ENCODE data around the gene FAM181B.

Gene FAM181B

DNA sequence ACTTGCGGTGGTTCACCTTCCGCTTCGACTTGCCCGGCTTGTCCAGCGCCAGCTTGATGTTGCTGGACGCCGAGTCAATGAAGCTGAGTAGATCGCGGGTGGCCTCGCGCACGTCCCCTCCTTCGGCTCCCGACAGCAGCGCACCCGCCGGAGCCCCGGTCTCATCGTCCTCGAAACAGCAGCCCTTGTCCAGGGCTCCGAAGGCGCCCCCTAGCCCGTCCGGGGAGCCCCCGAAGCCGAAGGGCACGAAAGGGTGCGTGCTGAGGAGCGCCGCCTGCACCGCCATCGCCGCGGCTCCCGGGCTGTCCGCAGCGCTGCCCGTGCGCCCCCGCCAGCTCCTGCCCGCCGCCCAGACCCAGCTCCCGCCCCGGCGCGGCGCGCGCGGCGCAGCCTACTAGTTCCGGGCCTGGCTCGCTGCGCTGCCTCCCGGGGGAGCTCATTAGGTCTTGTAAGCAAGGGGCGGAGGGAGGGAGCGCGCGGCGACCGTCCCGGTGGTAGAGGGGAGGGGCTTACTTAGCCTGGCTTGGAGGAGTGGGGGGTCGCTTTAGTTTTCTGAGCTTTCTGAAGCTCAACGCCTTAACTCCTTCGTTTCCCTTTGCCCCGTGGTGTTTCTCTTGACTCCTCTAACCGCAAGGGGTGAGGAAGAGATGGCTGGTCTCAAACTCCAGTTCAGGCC, at the start of gene FAM181B:
Gene FAM181B (minus strand): TSS at position 421 of the 676 bp plus-strand sequence. CDS start 135 bp downstream, at position 286.
- no peak for DNase-seq

- no peak for DNase-seq
Observed at GRCh38 chr11:82782825-82783374, 49.2 kb upstream of the FAM181B start.

- DNase-seq: no peak
Observed at GRCh38 chr11:82778776-82779175, 45.1 kb upstream of the FAM181B start.

GRCh38 chr11:82776377-82776776, 42.7 kb upstream of the FAM181B start:
- no peak for DNase-seq

DNA sequence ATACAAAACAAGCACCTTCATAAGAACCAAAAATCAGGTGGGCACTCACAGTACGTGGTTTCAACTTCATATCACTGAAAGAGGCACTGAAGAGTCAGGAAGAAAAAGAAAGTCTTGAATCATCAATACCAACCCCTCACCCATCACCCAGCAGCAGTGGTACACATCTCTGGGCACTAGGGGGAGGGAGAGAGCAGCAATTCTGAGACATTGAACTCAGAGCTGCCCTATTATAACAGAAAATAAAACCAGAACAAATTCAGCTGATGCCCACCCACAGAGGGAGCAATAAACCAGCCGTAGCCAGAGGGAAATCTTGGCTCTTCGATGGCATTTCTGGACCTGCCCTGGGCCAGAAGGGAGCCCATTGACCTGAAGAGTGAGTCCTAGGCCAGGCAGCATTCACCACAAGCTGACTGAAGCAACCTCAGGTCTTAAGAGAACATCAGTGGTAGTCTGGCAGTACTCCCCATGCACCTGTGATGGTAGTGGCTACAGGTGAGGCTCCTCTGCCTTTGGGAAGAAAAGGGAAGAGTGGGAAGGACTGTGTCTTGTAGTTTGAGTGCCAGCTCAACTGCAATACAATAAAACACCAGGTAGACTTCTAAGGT, 42.2 kb upstream of the FAM181B start:
- DNase-seq: no peak

DNA sequence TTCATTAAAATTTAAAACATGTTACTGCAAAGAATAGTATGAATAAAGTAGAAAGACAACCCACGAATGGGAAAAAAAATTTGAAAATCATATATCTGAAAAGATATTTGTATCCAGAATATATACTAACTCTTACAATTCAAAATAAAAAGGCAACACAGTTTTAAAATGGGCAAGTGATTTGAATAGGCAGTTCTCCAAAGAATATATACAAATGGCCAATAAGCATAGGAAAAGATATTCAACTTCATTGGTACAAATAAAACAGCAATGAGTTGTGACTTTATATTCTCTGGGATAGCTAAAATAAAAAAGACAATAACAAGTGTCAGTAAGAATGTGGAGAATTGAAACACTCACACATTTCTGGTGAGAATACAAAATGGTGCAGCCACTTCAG, 41.6 kb upstream of the FAM181B start:
- DNase-seq: no peak

GRCh38 chr11:82771781-82772180, 38.1 kb upstream of the FAM181B start:
- no peak for DNase-seq

DNA sequence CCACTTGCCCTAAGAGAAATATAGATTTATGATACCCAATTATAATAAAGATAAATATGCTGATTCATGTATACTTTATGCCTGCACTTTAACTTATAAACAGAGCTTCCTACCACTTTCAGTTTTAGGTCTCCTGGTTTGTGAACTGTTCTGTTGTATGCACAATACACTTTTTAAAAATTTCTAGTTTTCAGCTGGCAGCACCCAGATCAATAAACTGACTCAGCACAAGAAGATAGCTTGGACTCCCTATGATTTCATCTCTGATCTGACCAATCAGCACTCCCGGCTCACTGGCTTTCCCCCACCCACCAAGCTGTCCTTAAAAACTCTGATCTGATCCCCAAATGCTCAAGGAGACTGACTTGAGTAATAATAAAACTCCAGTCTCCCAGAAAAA, 33.5 kb upstream of the FAM181B start:
- no peak for DNase-seq

GRCh38 chr11:82765466-82766034, 31.9 kb upstream of the FAM181B start:
- no peak for DNase-seq

- no peak for DNase-seq
Observed at GRCh38 chr11:82763167-82763566, 29.5 kb upstream of the FAM181B start.

GRCh38 chr11:82759649-82760048, 26.0 kb upstream of the FAM181B start:
- DNase-seq: no peak

GRCh38 chr11:82757660-82758357, 24.1 kb upstream of the FAM181B start:
- no peak for DNase-seq

- DNase-seq: no peak
Observed at GRCh38 chr11:82756765-82757639, 23.3 kb upstream of the FAM181B start.

GRCh38 chr11:82754410-82754809, 20.7 kb upstream of the FAM181B start:
- DNase-seq: no peak

- no peak for DNase-seq
Observed at GRCh38 chr11:82753921-82754320, 20.3 kb upstream of the FAM181B start.

GRCh38 chr11:82752801-82753200, 19.1 kb upstream of the FAM181B start:
- no peak for DNase-seq

DNA sequence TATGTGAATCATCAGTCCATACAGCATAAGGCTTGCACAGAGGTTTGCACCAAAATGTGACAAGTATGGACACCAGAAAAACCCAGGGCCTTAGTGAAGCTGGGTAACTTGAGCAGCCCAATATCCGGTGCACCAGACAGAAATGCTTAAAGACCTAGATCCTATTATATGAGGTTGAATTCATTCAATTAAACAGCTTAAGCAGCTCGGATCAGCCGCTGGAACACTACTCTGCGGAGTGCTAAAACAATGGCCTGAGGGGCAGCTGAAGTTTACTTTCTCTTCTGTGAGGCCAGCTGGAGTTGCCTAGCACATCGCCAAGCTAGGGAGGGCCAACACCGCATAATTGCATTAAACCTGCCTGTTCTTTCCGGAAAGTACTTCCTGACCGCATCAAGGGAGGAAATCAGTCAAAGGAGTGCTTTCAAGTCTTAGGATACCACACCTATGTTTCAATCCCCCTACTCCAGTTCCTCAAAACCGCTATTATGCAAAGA, 17.0 kb upstream of the FAM181B start:
- DNase-seq: no peak

DNA sequence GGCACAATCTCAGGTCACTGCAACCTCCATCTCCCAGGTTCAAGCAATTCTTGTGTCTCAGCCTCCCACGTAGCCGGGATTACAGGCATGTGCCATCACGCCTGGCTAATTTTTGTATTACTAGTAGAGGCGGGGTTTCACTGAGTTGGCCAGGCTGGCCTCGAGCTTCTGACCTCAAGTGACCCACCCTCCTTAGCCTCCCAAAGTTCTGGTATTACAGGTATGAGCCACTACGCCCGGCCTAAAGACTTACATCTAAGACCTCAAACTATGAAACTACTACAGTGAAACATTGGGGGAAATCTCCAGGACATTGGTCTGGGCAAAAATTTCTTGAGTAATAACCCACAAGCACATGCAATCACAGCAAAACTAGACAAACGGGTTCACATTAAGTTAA, 13.8 kb upstream of the FAM181B start:
- DNase-seq: no peak

- DNase-seq: no peak
Observed at GRCh38 chr11:82738091-82738490, 4.4 kb upstream of the FAM181B start.

GRCh38 chr11:82734120-82734479, 436 bp upstream of the FAM181B start:
- no peak for DNase-seq

- no peak for DNase-seq
Observed at GRCh38 chr11:82732734-82733443, 775 bp downstream of the FAM181B start.

DNA sequence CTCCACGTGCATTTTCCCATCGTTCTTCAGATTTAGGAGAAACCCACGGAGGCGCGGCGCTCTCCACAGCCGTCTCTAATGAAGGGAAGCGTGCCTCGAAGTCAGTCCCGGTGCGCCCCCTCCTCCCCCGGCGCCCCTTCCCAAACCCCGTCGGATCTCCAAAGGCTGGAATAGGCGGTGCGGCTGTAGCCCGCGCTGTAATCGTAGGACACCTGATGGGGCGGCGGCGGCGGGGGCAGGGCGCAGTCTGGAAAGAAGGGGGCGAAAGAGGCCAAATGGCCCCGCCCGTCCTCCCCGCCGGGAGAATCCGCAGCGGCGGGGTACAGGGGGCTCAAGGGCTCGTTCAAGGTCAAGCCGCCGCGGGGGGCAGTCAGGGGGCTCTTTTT, 1.3 kb downstream of the FAM181B start:
- no peak for DNase-seq

Measured in NCI-H2081 treated with DMSO at 0.1 percent for 48 hours (cell line).